HG02623 (cell line): Measurements from ENCODE around the gene PLEKHF1.

ENCODE experiments used
- ATAC-seq: cut with Tn5 transposase; IDR thresholded peaks from one replicate; pipeline ENCODE4 v1.9.1; 2021; ENCODE audit warnings: moderate library complexity; ENCODE audit not compliant: unreplicated experiment

The PLEKHF1 gene

DNA sequence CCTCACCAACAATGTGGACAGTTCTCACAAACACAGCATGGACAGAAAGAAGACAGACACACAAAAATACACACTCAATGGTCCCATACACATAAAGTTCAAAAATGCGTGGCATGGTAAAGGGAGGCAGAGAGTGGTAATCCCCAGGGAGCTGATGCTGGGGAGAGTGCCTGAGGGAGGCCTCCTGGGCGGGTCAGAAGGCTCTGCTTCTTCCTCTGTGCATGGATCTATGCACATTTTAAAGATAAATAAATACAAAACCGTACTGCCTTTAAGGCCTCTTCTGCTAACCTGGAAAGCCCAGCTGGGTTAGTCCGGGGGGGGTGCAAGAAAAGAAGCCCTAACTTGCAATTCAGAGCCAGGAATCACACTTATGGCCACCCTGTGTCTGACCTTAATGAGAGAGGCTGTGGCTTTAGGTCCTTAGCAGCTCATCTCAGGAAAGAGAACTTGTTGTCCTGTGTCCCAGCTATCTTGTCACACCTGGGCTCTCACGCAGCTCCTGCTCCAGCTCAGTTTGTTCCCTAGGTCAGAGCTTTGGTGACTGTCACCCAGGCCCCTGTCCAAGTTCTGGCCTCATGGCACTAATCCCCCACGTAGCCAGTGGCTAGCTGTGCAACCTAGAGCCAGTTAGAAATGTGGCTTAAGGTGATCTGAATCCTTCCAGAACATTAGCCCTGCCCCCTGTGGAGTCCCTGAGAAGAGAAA lies 30.7 kb upstream of the PLEKHF1 start:
- no peak for ATAC-seq

DNA sequence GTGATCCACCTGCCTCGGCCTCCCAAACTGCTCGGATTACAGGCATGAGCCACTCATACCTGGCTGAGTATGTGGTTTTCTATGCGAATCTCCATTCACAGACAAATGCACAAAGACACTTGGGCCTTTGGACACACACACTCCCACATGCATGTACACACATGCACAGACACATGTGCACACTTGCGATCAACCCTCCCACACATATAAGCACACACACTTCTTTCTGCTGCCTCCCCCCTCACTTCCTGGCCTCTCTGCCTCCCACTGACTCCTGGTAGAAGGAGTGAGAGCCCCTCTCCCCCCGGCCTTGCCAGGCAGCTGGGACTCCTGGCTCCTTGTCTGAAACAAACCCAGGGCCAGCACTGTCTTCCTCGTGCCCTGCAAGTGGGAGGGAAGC lies 29.3 kb upstream of the PLEKHF1 start:
- ATAC-seq: no peak

DNA sequence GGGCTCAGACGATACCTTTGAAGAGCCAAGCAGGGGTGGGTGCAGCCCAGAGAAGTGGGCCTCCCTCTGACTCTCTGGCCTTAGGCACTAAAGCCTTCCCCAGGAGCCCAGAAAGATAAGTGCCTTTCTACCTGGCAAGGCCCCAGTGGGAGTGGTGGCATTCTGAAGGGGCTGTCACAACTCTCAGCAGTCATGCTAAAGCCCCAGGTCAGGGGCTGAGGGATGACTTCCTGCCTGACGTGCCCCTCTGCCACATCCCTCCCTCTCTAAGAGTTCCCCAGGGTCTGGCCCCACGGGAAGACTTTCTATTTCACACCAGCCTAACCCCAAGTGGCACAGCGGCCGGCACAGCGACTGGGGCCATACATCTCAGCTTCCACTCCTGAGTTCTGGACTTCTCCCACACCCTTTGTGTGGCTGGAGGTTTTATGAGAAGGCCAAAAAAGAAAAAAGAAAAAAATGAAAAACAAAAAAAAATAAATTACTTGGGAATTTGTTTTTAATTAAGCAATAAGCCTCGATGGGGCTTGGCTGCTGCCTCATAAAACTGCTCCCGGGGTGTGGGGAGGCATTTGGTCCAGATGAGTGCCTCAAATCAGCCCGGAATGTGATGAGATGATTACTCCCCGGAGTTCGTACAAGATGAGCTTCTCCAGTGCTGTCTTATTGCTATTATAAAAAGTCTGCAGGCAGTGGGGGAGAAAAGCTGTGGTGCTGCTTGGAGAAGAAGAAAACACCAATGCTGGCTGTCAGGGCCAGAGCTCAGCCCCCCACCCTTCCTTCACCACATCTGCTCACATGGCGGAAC lies 28.5 kb upstream of the PLEKHF1 start:
- ATAC-seq: no peak

DNA sequence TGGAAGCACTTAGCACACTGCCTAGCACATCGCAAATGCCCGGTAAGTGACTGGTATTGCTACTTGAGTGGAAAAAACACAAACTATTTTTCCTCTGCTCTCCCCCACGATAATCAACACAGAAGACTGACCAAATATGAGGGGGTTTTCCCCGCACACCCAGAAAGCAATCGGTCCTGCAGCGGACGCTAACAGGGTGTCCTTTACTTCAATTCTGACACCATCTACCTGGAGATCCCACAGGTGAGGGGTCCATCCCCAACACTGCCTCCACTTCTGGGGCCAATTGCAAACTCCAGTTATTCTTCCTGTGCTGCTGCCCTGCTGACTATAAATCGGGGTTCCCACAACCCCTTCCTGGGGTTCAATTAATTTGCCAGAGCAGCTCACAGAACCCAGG lies 26.2 kb upstream of the PLEKHF1 start:
- ATAC-seq: no peak

DNA sequence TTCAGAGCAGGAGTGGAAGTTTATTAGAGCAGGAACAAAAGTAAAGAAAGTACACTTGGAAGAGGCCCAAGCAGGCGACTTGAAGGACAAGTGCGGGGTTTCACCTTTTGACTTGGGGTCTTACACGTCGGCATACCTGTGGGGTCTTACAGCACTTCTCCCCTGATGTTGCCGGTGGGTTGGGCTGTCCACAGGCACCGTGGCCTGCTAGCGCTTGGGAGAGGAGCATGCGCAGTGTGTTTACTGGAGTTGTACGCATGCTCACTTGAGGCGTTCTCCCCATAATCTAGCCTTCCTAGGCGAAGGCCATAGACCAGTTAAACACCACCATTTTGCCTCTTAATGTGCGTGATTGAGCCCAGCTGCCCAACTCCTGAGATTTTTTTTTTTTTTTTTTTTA lies 25.0 kb upstream of the PLEKHF1 start:
- no peak for ATAC-seq

DNA sequence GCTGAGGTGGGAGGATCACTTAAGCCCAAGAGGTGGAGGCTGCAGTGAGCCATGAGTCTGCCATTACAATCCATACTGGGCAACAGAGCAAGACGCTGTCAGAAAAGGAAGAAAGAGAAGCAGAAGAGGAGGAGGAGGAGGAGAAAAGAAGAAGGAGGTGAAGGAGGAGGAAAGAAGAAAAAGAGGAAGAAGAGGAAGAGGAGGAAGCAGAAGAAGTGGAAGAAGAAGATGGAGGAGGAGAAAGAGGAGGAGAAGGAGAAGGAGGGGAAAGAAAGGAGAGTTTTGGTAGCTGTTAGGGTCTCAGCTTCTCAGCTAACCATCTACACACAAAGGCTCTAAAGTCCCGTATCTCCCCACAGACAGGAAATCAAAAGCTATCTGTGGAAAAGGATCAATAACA lies 23.7 kb upstream of the PLEKHF1 start:
- ATAC-seq: no peak

DNA sequence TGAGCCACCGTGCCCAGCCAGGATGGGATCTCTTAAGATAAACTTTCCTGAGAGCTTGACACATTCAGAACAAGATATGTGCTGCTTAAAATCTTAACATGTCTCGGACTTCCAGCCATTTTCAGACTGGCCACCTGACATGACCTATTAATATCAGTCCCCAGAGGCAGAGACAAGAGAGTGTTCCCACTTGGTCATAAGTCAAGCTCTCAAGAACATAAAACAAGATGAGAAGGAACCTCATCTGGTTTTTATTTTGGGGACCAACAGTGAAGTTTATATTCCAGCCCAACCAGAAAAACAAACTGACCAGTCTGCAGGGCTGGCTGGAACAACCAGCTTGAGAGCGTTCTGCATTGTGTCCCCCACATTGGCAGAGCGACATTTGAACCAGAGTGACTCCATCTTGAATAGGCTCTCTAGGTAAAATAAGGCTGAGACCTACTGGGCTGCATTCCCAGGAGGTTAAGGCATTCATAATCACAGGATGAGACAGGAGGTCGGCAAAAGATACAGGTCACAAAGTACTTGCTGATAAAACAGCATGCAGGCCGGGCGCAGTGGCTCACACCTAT lies 21.8 kb upstream of the PLEKHF1 start:
- ATAC-seq: no peak

DNA sequence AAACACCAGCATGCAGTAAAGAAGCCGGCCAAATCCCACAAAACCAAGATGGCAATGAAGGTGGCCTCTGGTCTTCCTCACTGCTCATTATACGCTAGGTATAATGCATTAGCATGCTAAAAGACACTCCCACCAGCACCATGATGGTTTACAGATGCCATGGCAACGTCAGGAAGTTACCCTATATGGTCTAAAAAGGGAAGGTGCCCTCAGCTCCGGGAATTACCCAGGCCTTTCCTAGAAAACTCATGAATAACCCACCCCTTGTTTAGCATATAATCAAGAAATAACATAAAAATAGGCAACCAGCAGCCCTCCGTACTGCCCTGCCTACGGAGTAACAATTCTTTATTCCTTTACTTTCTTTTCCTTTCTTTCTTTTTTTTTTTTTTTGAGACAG lies 21.1 kb upstream of the PLEKHF1 start:
- ATAC-seq: no peak

DNA sequence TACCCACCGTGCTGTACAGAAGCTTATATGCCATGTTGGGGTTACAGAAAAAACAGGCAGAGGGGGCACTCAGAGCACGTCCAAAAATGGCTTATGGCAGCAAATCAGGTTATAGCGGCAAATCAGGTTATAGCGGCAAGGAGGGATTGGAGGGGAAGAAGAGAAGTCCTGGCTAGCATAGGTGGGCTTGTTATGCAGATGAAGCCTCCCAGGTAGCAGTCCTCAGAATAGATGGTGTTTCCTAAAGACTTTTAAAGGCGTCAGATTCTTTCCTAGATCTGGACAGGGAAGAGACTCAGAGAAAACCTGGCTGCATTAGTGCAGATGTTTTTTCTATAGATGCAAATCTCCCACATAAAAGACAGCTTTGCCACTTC lies 19.8 kb upstream of the PLEKHF1 start:
- no peak for ATAC-seq

DNA sequence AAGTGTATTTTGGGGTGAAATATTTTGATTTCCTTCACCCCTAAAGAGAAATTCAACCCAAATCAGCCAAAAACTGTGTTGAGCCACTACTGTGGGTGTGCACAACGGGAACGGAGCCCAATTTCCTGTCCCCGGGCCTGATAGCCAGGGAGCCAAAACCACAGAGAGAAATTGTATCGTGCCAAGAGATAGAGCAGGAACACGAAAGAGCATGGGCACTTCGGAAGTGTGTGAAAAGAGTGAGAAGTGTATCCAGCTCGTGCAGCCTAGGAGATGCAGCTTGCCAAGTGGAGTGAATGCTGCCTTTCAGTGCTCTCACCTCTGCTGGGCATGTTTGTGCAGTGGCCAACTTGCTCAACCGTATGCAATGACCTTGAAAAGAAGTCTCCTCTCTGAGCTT lies 19.4 kb upstream of the PLEKHF1 start:
- ATAC-seq: no peak

DNA sequence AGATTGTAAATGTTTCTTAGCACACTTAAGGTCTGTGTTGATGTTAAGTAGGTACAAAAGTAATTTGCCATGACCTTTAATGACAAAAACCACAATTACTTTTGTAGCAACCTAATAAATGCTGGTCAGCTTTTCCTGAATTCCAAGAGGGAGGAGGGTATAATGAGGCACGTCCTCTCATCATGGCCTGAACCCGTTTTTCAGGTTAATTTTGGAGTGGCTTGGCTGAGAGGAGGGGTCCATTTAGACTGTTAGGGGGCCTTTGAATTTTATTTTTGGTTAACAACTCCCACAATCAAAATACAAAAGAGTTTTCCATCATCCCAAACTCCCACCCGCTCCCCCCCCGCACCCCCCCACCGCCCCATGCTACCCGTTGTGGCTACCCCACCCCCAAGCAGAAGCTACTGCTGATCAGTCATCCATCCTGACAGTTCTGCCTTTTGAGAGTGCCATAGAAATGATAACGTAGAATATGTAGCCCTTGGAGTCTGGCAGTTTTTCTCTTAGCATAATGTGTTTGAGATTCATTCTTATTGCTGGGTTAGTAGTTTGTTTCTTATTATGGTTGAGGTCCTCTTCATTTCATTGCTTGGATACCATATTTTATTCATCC lies 14.4 kb upstream of the PLEKHF1 start:
- ATAC-seq: no peak

DNA sequence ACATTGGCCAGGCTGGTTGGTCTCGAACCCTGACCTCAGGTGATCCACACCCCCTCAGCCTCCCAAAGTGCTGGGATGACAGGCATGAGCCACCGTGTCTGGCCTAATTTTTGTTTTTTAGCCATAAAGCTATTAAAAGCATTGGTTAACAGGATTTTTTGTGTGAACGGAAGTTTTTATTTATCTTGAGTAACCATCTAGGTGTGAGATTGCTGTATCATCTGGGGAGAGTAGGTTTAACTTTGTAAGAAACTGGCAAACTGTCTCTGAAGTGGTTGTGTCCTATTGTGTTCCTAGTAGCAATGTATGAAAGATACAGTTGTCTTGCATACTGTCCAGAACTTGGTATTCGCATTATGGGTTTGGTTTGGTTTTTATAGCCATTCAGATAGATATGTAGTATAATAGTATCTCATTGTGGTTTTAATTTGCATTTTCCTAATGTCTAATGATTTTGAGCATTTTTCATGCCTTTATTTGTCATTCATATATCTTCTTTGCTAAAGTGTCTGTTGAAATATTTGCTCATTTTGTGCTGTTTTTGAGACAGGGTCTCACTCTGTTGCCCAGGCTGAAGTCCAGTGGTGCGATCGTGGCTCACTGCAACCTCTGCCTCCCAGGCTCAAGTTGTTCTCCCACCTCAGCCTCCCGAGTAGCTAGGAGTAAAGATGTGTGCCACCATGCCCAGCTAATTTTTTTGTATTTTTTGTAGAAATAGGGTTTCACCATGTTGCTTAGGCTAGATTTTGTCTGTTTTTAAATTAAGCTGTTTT lies 13.5 kb upstream of the PLEKHF1 start:
- no peak for ATAC-seq

DNA sequence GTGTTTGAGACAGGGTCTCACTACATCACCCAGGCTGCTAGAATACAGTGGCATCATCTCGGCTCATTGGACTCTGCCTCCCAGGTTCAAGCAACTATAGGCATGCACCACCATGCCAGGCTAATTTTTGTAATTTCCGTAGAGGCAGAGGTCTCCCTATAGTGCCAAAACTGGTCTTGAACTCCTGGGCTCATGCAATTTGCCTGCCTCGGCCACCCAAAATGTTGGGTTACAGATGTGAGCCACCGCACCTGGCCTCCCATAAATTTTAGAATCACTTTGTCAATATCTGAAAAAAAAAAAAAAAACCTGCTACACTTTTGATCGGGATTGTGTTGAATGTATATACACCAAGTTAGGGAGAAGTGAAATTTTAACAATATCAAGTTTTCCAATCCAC lies 11.9 kb upstream of the PLEKHF1 start:
- no peak for ATAC-seq

DNA sequence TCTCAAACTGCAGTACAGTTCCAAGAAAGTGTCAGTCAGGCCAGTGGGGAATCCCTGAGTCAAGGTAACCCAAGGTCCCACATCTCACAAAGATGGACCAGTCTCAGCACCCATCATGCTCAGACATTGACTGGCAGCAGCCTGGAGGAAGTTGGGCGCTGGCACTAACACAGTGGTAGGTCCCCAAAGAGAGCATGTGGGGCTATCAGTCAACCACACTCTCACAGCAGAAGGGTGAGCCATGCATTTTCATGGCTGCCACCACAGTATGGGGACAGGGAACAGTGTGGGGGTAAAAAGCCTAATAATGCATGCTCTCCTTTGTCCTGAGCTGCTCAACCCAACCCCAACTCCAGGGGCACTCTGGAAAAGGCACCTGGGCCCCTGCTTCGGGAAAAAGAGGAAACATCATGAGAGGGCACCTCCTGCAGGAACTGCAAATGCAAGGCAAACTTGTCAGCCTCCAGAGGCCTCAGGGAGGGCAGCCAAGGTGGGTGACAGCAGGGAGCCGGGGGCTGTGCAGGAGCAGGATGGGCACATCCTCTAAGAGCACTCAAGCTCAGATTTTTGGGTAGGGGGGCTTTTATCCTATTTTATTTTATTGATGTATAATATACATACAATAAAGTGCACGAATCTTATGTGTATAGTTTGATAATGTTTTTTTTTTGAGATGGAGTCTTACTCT lies 9.5 kb upstream of the PLEKHF1 start:
- ATAC-seq: no peak

DNA sequence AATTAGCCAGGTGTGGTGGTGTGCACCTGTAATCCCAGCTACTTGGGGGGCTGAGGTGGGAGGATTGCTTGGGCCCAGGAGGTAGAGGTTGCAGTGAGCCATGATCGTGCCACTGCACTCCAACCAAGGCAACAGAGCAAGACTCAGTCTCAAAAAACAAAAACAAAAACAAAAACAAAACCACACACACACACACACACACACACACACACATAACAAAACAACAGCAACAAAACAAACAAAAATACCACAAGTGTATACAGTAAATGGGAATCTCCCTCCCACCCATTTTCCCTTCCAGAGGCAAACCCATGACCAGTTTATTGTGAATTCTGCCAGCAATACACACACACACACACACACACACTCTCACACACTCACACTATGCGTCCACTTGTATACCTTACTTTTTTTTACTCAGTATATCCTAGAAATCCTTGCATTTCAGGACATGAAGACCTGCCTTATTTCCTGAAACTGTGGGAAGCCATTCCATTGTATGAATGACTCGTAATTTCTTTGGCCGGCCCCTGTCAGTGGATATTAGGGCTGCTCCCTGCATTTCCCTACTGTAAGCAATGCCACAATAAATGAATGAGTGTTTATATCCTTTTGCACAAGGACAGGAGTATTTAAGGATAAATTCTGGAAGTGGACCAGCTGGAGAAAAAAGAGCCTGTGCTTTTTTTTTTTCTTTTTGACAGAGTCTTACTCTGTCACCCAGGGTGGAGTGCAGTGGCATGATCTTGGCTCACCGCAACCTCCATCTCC lies 6.9 kb upstream of the PLEKHF1 start:
- ATAC-seq: no peak

DNA sequence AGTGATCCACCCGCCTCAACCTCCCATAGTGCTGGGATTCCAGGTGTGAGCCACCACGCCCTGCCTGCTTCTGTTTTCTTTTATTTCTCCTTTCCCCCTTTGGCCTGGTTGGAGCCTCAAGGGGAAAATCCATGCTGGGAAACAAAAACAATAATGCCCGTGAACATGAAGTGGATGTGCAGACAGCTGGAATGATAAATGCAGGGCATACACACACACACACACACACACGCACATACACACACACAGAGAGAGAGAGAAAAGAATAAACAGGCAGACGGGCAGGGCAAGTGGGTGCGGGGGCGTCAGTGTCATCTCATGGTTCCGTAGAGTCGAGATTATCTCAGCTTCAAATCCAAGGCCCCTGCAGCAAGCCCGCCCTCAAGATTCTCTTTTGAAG lies 4.4 kb upstream of the PLEKHF1 start:
- no peak for ATAC-seq

DNA sequence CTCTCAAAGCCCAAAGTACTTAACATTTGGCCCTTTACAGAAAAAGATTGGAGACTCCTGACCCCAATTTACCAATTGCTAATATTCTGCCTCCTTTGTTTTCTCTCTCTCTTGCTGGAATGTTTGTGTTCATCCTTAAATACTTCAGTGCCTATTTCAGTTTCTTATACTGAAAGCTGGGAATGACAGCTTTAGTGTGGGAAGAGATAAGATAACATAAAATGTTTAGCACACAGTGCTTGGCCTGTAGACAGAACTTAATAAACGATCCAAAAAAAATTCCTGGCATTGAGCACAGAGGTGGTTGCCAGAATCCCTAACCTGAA lies 3.0 kb upstream of the PLEKHF1 start:
- no peak for ATAC-seq

DNA sequence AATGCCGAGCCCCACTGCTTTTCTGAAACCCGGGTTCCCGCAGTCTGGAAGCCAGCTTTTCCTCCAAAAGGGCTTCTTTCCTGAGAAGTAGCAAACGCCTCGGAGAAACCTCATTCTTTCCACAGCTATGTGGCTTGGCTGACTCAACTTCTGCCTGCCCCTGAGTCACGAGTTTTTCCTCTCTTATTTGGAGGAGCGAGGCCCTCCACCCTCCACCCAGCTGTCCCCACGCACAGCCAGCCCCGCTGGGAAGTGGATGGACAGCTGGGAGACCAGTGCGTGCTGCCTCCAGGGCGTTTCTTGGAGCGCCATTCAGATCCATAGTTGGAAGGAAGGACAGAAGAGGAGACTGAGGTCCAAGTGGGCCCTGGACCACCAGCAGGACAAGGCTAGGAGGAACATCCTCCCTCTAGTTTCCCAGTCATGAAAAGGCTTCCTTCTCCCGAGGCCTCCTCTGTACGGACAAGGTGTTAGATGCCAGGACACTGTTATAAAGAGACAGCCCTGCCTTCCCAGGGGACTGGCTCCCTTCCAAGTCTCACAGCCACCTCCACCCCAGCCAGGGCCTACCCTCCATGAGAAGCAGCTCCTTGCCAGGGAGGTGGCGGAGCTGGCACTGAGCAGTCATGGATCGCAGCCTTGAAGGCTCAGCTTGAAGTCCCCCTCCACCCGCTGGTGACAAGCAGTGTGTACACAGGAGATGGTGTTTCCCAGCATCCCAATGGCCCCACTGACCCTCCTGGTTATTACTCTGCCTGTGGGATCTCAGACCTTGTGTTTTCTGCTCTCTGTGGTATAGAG lies 2.5 kb upstream of the PLEKHF1 start:
- ATAC-seq: no peak
